ENCODE measurements around the gene INAVA. TPM values are rescaled to one million over a fixed set of nuclear protein-coding genes. Genes with fewer than 3 reads are reported as not detected.

Gene INAVA
- polyA plus RNA-seq, 4 donors = 58.7 to 192 (median 156) TPM

GRCh38 chr1:200872446-200873115 lies 22.1 kb upstream of the INAVA start, which contains the start of gene GPR25:
GPR25 (plus strand) TSS chr1:200872981; CDS start chr1:200873038, 57 bp downstream.
- H3K9me3 ChIP-seq (ENCODE audit: control insufficient read depth in 2 of 2, insufficient read depth in 1 of 2, low read depth in 1 of 2, low read length in 1 of 2) = no peaks in the 10 kb centered on the region
- H3K27ac ChIP-seq (ENCODE audit: low read depth in 1 of 3, low read length in 2 of 3) = no peak within 1 kb of the TSS
- FAIRE-seq (no peak), DNase-seq (no peak)
- peaks cover 2 to 56% (median 22%) of the 10 kb centered on the region in 3 donors for H3K27me3 ChIP-seq (ENCODE audit: control insufficient read depth in 3 of 3, insufficient read depth in 3 of 3, low read length in 3 of 3)
- no peaks in the 10 kb centered on the region for H3K36me3 ChIP-seq (ENCODE audit: control insufficient read depth in 3 of 3, insufficient read depth in 2 of 3, low read depth in 1 of 3, low read length in 3 of 3)
- 76 to 87% (median 82%) methylated on average over 23 of the region's 23 CpGs for WGBS, 3 donors
- H3K4me1 ChIP-seq (ENCODE audit: control insufficient read depth in 3 of 3, insufficient read depth in 2 of 3, low read depth in 1 of 3, low read length in 2 of 3) = peaks cover 0 to 4% (median 3%) of the 10 kb centered on the region in 3 donors
- peak within 1 kb of the TSS in 1 of 3 donors; percentile 37 for H3K4me3 ChIP-seq (ENCODE audit: low read depth in 1 of 3, low read length in 3 of 3)

GRCh38 chr1:200873116-200873670 lies 21.5 kb upstream of the INAVA start:
- 9 to 20% (median 14%) methylated on average over 39 to 61 of the region's 61 CpGs for WGBS, 3 donors
- DNase-seq (peak in 1 of 2 donors; percentile 72), FAIRE-seq (no peak)
- Histone ChIP-seq H3K4me1 (ENCODE audit: control insufficient read depth in 3 of 3, insufficient read depth in 2 of 3, low read depth in 1 of 3, low read length in 2 of 3) (peaks cover 0 to 4% (median 3%) of the 10 kb centered on the region in 3 donors), H3K4me3 (ENCODE audit: low read depth in 1 of 3, low read length in 3 of 3) (peak overlapping the region in 1 of 3 donors; percentile 37), H3K9me3 (ENCODE audit: control insufficient read depth in 2 of 2, insufficient read depth in 1 of 2, low read depth in 1 of 2, low read length in 1 of 2) (no peaks in the 10 kb centered on the region), H3K36me3 (ENCODE audit: control insufficient read depth in 3 of 3, insufficient read depth in 2 of 3, low read depth in 1 of 3, low read length in 3 of 3) (no peaks in the 10 kb centered on the region), H3K27ac (ENCODE audit: low read depth in 1 of 3, low read length in 2 of 3) (no peak overlapping the region), H3K27me3 (ENCODE audit: control insufficient read depth in 3 of 3, insufficient read depth in 3 of 3, low read length in 3 of 3) (peaks cover 2 to 56% (median 22%) of the 10 kb centered on the region in 3 donors)

GRCh38 chr1:200873671-200874397 lies 20.9 kb upstream of the INAVA start:
- Histone ChIP-seq H3K4me3 (ENCODE audit: low read depth in 1 of 3, low read length in 3 of 3) (peak overlapping the region in 1 of 3 donors; percentile 37), H3K36me3 (ENCODE audit: control insufficient read depth in 3 of 3, insufficient read depth in 2 of 3, low read depth in 1 of 3, low read length in 3 of 3) (no peaks in the 10 kb centered on the region), H3K27me3 (ENCODE audit: control insufficient read depth in 3 of 3, insufficient read depth in 3 of 3, low read length in 3 of 3) (peaks cover 2 to 56% (median 22%) of the 10 kb centered on the region in 3 donors), H3K9me3 (ENCODE audit: control insufficient read depth in 2 of 2, insufficient read depth in 1 of 2, low read depth in 1 of 2, low read length in 1 of 2) (no peaks in the 10 kb centered on the region), H3K4me1 (ENCODE audit: control insufficient read depth in 3 of 3, insufficient read depth in 2 of 3, low read depth in 1 of 3, low read length in 2 of 3) (peaks cover 0 to 4% (median 3%) of the 10 kb centered on the region in 3 donors), H3K27ac (ENCODE audit: low read depth in 1 of 3, low read length in 2 of 3) (no peak overlapping the region)
- no peak for FAIRE-seq
- WGBS, 3 donors = 19 to 29% (median 26%) methylated on average over 48 to 66 of the region's 66 CpGs
- no peak for DNase-seq

- FAIRE-seq = no peak
- peaks cover 2 to 51% (median 22%) of the 10 kb centered on the region in 3 donors for H3K27me3 ChIP-seq (ENCODE audit: control insufficient read depth in 3 of 3, insufficient read depth in 3 of 3, low read length in 3 of 3)
Measured at GRCh38 chr1:200874694-200875093, 20.0 kb upstream of the INAVA start.

GRCh38 chr1:200875416-200875815 lies 19.3 kb upstream of the INAVA start:
- FAIRE-seq (no peak), DNase-seq (no peak)
- Histone ChIP-seq H3K4me3 (ENCODE audit: low read depth in 1 of 3, low read length in 3 of 3) (no peak overlapping the region), H3K27ac (ENCODE audit: low read depth in 1 of 3, low read length in 2 of 3) (no peak overlapping the region), H3K4me1 (ENCODE audit: control insufficient read depth in 3 of 3, insufficient read depth in 2 of 3, low read depth in 1 of 3, low read length in 2 of 3) (peaks cover 0 to 4% (median 3%) of the 10 kb centered on the region in 3 donors), H3K9me3 (ENCODE audit: control insufficient read depth in 2 of 2, insufficient read depth in 1 of 2, low read depth in 1 of 2, low read length in 1 of 2) (no peaks in the 10 kb centered on the region), H3K36me3 (ENCODE audit: control insufficient read depth in 3 of 3, insufficient read depth in 2 of 3, low read depth in 1 of 3, low read length in 3 of 3) (no peaks in the 10 kb centered on the region), H3K27me3 (ENCODE audit: control insufficient read depth in 3 of 3, insufficient read depth in 3 of 3, low read length in 3 of 3) (peaks cover 2 to 51% (median 22%) of the 10 kb centered on the region in 3 donors)
- WGBS, 3 donors = 86 to 91% (median 88%) methylated on average over 5 of the region's 5 CpGs

More at GRCh38 chr1:200874694-200875093, 20.0 kb upstream of the INAVA start:
- Histone ChIP-seq H3K4me3 (ENCODE audit: low read depth in 1 of 3, low read length in 3 of 3) (no peak overlapping the region), H3K9me3 (ENCODE audit: control insufficient read depth in 2 of 2, insufficient read depth in 1 of 2, low read depth in 1 of 2, low read length in 1 of 2) (no peaks in the 10 kb centered on the region), H3K4me1 (ENCODE audit: control insufficient read depth in 3 of 3, insufficient read depth in 2 of 3, low read depth in 1 of 3, low read length in 2 of 3) (peaks cover 0 to 4% (median 3%) of the 10 kb centered on the region in 3 donors), H3K27ac (ENCODE audit: low read depth in 1 of 3, low read length in 2 of 3) (no peak overlapping the region), H3K36me3 (ENCODE audit: control insufficient read depth in 3 of 3, insufficient read depth in 2 of 3, low read depth in 1 of 3, low read length in 3 of 3) (no peaks in the 10 kb centered on the region)
- no peak for DNase-seq
- 83 to 85% (median 83%) methylated on average over 6 of the region's 6 CpGs for WGBS, 3 donors

DNA sequence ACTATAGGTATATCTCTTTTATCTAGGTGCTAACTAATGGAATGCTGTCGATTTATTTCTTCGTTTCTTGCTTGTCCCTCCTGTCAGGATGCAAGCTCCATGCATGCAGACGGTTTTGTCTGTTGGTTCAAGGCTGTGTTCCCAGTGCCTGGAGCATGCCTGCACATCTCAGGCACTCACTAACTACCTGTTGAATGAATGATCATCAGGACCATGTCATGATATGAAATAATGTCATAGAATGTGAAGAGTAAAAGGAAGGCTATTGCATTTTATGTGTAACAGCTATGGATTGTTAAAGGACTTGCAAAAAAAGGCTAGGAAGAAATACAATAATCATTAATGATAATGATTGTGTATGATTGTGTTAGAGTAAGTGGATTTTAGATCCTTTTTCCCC lies 17.7 kb upstream of the INAVA start:
- WGBS, 3 donors = 74 to 78% (median 74%) methylated on average over 3 of the region's 3 CpGs
- H3K4me3 ChIP-seq (ENCODE audit: low read depth in 1 of 3, low read length in 3 of 3) = no peak overlapping the region
- H3K36me3 ChIP-seq (ENCODE audit: control insufficient read depth in 3 of 3, insufficient read depth in 2 of 3, low read depth in 1 of 3, low read length in 3 of 3) = no peaks in the 10 kb centered on the region
- peaks cover 0 to 4% (median 3%) of the 10 kb centered on the region in 3 donors for H3K4me1 ChIP-seq (ENCODE audit: control insufficient read depth in 3 of 3, insufficient read depth in 2 of 3, low read depth in 1 of 3, low read length in 2 of 3)
- H3K27me3 ChIP-seq (ENCODE audit: control insufficient read depth in 3 of 3, insufficient read depth in 3 of 3, low read length in 3 of 3) = peaks cover 2 to 37% (median 20%) of the 10 kb centered on the region in 3 donors
- no peaks in the 10 kb centered on the region for H3K9me3 ChIP-seq (ENCODE audit: control insufficient read depth in 2 of 2, insufficient read depth in 1 of 2, low read depth in 1 of 2, low read length in 1 of 2)
- DNase-seq (no peak), FAIRE-seq (no peak)
- no peak overlapping the region for H3K27ac ChIP-seq (ENCODE audit: low read depth in 1 of 3, low read length in 2 of 3)

DNA sequence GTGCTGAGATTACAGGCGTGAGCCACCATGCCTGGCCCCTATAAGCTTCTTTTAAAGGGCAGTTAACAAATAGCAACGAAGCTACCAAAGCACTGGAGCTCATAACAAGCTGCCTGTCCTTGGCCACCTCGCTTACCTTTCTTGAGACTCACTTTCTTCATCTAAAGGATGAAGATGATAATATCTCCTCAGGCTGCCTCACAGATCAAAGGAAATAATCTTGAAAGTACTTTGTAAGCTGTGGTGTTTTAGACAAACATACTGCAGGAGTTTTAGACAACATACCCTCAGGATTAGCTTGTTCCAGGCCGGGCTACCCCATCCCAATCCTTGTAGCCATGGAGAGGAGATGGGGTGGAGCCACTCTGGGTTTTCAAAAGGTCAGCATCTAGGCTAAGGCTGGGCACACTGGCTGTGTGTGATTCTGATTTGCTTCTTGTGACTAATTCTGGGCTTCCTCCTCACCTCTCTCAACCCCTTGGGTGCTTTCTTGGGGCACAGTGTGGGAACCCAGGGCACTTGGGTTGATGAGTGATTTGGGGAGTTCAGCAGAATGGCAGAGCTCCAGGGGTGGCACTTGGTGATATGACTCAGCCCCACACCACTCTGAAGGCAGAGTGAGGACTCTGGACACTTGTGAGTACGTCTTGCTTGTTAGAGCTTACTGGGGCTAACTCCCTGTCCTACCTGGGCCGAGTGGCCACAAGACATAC lies 16.7 kb upstream of the INAVA start:
- Histone ChIP-seq H3K4me1 (ENCODE audit: control insufficient read depth in 3 of 3, insufficient read depth in 2 of 3, low read depth in 1 of 3, low read length in 2 of 3) (peaks cover 0 to 3% (median 1%) of the 10 kb centered on the region in 3 donors), H3K36me3 (ENCODE audit: control insufficient read depth in 3 of 3, insufficient read depth in 2 of 3, low read depth in 1 of 3, low read length in 3 of 3) (no peaks in the 10 kb centered on the region), H3K27ac (ENCODE audit: low read depth in 1 of 3, low read length in 2 of 3) (no peak overlapping the region), H3K4me3 (ENCODE audit: low read depth in 1 of 3, low read length in 3 of 3) (no peak overlapping the region), H3K9me3 (ENCODE audit: control insufficient read depth in 2 of 2, insufficient read depth in 1 of 2, low read depth in 1 of 2, low read length in 1 of 2) (no peaks in the 10 kb centered on the region), H3K27me3 (ENCODE audit: control insufficient read depth in 3 of 3, insufficient read depth in 3 of 3, low read length in 3 of 3) (peaks cover 2 to 27% (median 15%) of the 10 kb centered on the region in 3 donors)
- FAIRE-seq (no peak), DNase-seq (no peak)
- WGBS, 3 donors = 68 to 76% (median 72%) methylated on average over 6 of the region's 6 CpGs

GRCh38 chr1:200880212-200880611 lies 14.5 kb upstream of the INAVA start:
- Histone ChIP-seq H3K27me3 (ENCODE audit: control insufficient read depth in 3 of 3, insufficient read depth in 3 of 3, low read length in 3 of 3) (peaks cover 0 to 8% (median 2%) of the 10 kb centered on the region in 3 donors), H3K36me3 (ENCODE audit: control insufficient read depth in 3 of 3, insufficient read depth in 2 of 3, low read depth in 1 of 3, low read length in 3 of 3) (no peaks in the 10 kb centered on the region), H3K9me3 (ENCODE audit: control insufficient read depth in 2 of 2, insufficient read depth in 1 of 2, low read depth in 1 of 2, low read length in 1 of 2) (no peaks in the 10 kb centered on the region), H3K4me3 (ENCODE audit: low read depth in 1 of 3, low read length in 3 of 3) (no peak overlapping the region), H3K27ac (ENCODE audit: low read depth in 1 of 3, low read length in 2 of 3) (no peak overlapping the region), H3K4me1 (ENCODE audit: control insufficient read depth in 3 of 3, insufficient read depth in 2 of 3, low read depth in 1 of 3, low read length in 2 of 3) (no peaks in the 10 kb centered on the region)
- 51 to 66% (median 63%) methylated on average over 3 of the region's 3 CpGs for WGBS, 3 donors
- FAIRE-seq (no peak), DNase-seq (no peak)

Measured in small intestine (tissue), 7 donors.